Measurements from ENCODE around the gene LYRM2.

The LYRM2 gene

GRCh38 chr6:89612121-89612520, 26.4 kb downstream of the LYRM2 start:
- DNase-seq, result no peak
- no peaks in the 10 kb centered on the region for H3K27me3 ChIP-seq (ENCODE audit: insufficient read depth, low read depth, severe bottlenecking)

GRCh38 chr6:89611666-89612065, 26.9 kb downstream of the LYRM2 start:
- H3K9me3 ChIP-seq (ENCODE audit: severe bottlenecking), result no peaks in the 10 kb centered on the region
- no peak overlapping the region for H3K27ac ChIP-seq
- no peaks in the 10 kb centered on the region for H3K36me3 ChIP-seq
- no peak for DNase-seq
- H3K4me3 ChIP-seq (ENCODE audit: low read depth, low read length), result no peak overlapping the region
- H3K27me3 ChIP-seq (ENCODE audit: insufficient read depth, low read depth, severe bottlenecking), result no peaks in the 10 kb centered on the region
- TF ChIP-seq CTCF (IDR thresholded peaks at IDR 0.05; ENCODE audit: low read depth, low read length), result no peak

More at GRCh38 chr6:89612121-89612520, 26.4 kb downstream of the LYRM2 start:
- H3K4me3 ChIP-seq (ENCODE audit: low read depth, low read length), result no peak overlapping the region
- no peaks in the 10 kb centered on the region for H3K36me3 ChIP-seq
- TF ChIP-seq CTCF (IDR thresholded peaks at IDR 0.05; ENCODE audit: low read depth, low read length), result 0 out of 2 replicates have a peak, but pooled peaks have one; percentile 16
- H3K9me3 ChIP-seq (ENCODE audit: severe bottlenecking), result no peaks in the 10 kb centered on the region
- no peak overlapping the region for H3K27ac ChIP-seq

DNA sequence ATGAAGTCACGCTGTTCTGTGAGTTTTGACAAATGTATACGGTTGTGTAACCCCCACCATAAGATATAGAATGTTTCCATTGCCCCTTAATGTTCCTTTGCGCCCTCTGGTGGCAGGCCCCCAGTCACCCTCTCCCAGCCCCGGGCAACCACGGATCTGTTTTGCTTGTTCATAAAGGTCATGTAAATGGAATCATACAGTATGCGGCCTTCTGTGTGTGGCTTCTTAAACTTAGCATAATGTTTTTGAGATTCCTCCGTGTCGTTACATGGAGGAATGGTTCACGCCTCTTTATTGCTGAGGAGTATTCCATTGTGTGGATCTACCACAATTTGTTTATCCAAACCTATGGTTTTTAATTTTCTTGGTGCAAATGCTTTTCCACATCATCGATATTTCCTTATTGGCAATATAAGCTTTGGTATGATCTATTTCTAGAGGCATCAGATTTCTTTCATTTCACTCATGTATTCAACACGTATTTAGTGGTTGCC, 28.4 kb downstream of the LYRM2 start:
- no peaks in the 10 kb centered on the region for H3K27me3 ChIP-seq (ENCODE audit: insufficient read depth, low read depth, severe bottlenecking)
- no peak overlapping the region for H3K27ac ChIP-seq
- DNase-seq, result peak; percentile 62
- H3K4me3 ChIP-seq (ENCODE audit: low read depth, low read length), result no peak overlapping the region
- no peaks in the 10 kb centered on the region for H3K36me3 ChIP-seq
- peak; percentile 56 for TF ChIP-seq CTCF (IDR thresholded peaks at IDR 0.05; ENCODE audit: low read depth, low read length)
- no peaks in the 10 kb centered on the region for H3K9me3 ChIP-seq (ENCODE audit: severe bottlenecking)

- H3K4me3 ChIP-seq (ENCODE audit: low read depth, low read length), result no peak overlapping the region
- no peaks in the 10 kb centered on the region for H3K27me3 ChIP-seq (ENCODE audit: insufficient read depth, low read depth, severe bottlenecking)
- no peaks in the 10 kb centered on the region for H3K9me3 ChIP-seq (ENCODE audit: severe bottlenecking)
- no peak for TF ChIP-seq CTCF (IDR thresholded peaks at IDR 0.05; ENCODE audit: low read depth, low read length)
- no peak for DNase-seq
- H3K27ac ChIP-seq, result no peak overlapping the region
- H3K36me3 ChIP-seq, result no peaks in the 10 kb centered on the region
These were observed 32.7 kb downstream of the LYRM2 start for GRCh38 chr6:89605861-89606260.

- 0 out of 2 replicates have a peak, but pooled peaks have one; percentile 1 for TF ChIP-seq CTCF (IDR thresholded peaks at IDR 0.05; ENCODE audit: low read depth, low read length)
- no peaks in the 10 kb centered on the region for H3K9me3 ChIP-seq (ENCODE audit: severe bottlenecking)
- no peak overlapping the region for H3K4me3 ChIP-seq (ENCODE audit: low read depth, low read length)
- H3K27ac ChIP-seq, result no peak overlapping the region
- no peaks in the 10 kb centered on the region for H3K27me3 ChIP-seq (ENCODE audit: insufficient read depth, low read depth, severe bottlenecking)
- DNase-seq, result no peak
- H3K36me3 ChIP-seq, result no peaks in the 10 kb centered on the region
These were observed 33.9 kb downstream of the LYRM2 start for GRCh38 chr6:89604653-89605052.

GRCh38 chr6:89602166-89602565, 36.4 kb downstream of the LYRM2 start:
- no peaks in the 10 kb centered on the region for H3K27me3 ChIP-seq (ENCODE audit: insufficient read depth, low read depth, severe bottlenecking)
- H3K27ac ChIP-seq, result no peak overlapping the region
- no peaks in the 10 kb centered on the region for H3K36me3 ChIP-seq
- no peak for TF ChIP-seq CTCF (IDR thresholded peaks at IDR 0.05; ENCODE audit: low read depth, low read length)
- H3K4me3 ChIP-seq (ENCODE audit: low read depth, low read length), result no peak overlapping the region
- no peaks in the 10 kb centered on the region for H3K9me3 ChIP-seq (ENCODE audit: severe bottlenecking)
- DNase-seq, result no peak

Measured in WERI-Rb-1 (cell line).